AG09319 (cell line): ENCODE data around the gene F2.

Experiments
- DNase-seq: peaks from one replicate; pipeline ENCODE4 v3.0.0-alpha.2; 2010; ENCODE audit warnings: low read depth; ENCODE audit errors: extremely low read depth
- CTCF ChIP-seq: IDR thresholded peaks from 2 replicates; pipeline ENCODE4 v1.5.1; 2011; ENCODE audit warnings: low read depth, mild to moderate bottlenecking, inconsistent platforms, low read length, moderate library complexity

The F2 gene

GRCh38 chr11:46737699-46738098, 18.7 kb downstream of the F2 start:
- no peak for TF ChIP-seq CTCF
- no peak for DNase-seq

- no peak for TF ChIP-seq CTCF
- no peak for DNase-seq
These were observed 19.9 kb downstream of the F2 start for GRCh38 chr11:46738887-46739286.

GRCh38 chr11:46741600-46742484, 22.8 kb downstream of the F2 start:
- no peak for DNase-seq
- no peak for TF ChIP-seq CTCF

GRCh38 chr11:46743043-46743442, 24.0 kb downstream of the F2 start:
- TF ChIP-seq CTCF, result no peak
- no peak for DNase-seq

- TF ChIP-seq CTCF, result no peak
- no peak for DNase-seq
These were observed 24.8 kb downstream of the F2 start for GRCh38 chr11:46743693-46744339.

- no peak for DNase-seq
- no peak for TF ChIP-seq CTCF
These were observed 26.3 kb downstream of the F2 start for GRCh38 chr11:46745328-46745727.

- no peak for DNase-seq
- TF ChIP-seq CTCF, result no peak
These were observed 27.0 kb downstream of the F2 start for GRCh38 chr11:46745995-46746394.
